GM10847 (cell line): ENCODE results near the gene PRTN3.
A peak's percentile ranks its signal among the peaks of the same experiment; 100 is the strongest.

Source experiments
- POLR2A ChIP-seq: IDR thresholded peaks from 2 replicates; pipeline ENCODE4 v1.6.1; 2011; ENCODE audit not compliant: insufficient read length; ENCODE audit errors: extremely low read depth

The PRTN3 gene

GRCh38 chr19:810077-810855, 30.5 kb upstream of the PRTN3 start:
- no peak for TF ChIP-seq POLR2A

- TF ChIP-seq POLR2A, result no peak
Measured at GRCh38 chr19:810883-811489, 29.8 kb upstream of the PRTN3 start.

- no peak for TF ChIP-seq POLR2A
Measured at GRCh38 chr19:811506-812048, 29.2 kb upstream of the PRTN3 start.

- TF ChIP-seq POLR2A, result no peak
Measured at GRCh38 chr19:812049-812746, 28.6 kb upstream of the PRTN3 start.

GRCh38 chr19:812747-813218, 28.0 kb upstream of the PRTN3 start:
- no peak for TF ChIP-seq POLR2A

GRCh38 chr19:813219-814151, 27.3 kb upstream of the PRTN3 start:
- TF ChIP-seq POLR2A, result peak; percentile 15

GRCh38 chr19:814152-815078, 26.4 kb upstream of the PRTN3 start:
- TF ChIP-seq POLR2A, result no peak

GRCh38 chr19:815079-815774, 25.6 kb upstream of the PRTN3 start:
- TF ChIP-seq POLR2A, result no peak

GRCh38 chr19:815775-816499, 24.9 kb upstream of the PRTN3 start:
- TF ChIP-seq POLR2A, result no peak

GRCh38 chr19:816500-816857, 24.3 kb upstream of the PRTN3 start:
- no peak for TF ChIP-seq POLR2A

GRCh38 chr19:821231-821824, 19.5 kb upstream of the PRTN3 start:
- TF ChIP-seq POLR2A, result no peak

- TF ChIP-seq POLR2A, result no peak
Measured at GRCh38 chr19:821825-822503, 18.8 kb upstream of the PRTN3 start, which contains the start of gene PLPPR3. Gene PLPPR3 (minus strand): TSS chr19:821955. CDS start chr19:821559, 396 bp downstream.
